ENCODE results near the gene REV3L. TPM values are rescaled to one million over a fixed set of nuclear protein-coding genes. Genes with fewer than 3 reads are reported as not detected.
"Not testable (repeated sequence)": the region's sequence is repeated elsewhere in the genome, so short reads cannot be mapped to it uniquely, and the experiment has no call there.

The REV3L gene
- total RNA-seq, 2 donors from 2014 or later: 17.4 to 19.3 TPM

- no peaks in the 10 kb centered on the region for H3K9me3 Mint-ChIP-seq
- peak overlapping the region; percentile 87 for H3K27ac Mint-ChIP-seq
- ATAC-seq (replicated peaks in 1 of 2): peak; percentile 98 to 99
- H3K4me3 Mint-ChIP-seq: peak overlapping the region; percentile 82 to 88
- H3K4me1 Mint-ChIP-seq (ENCODE audit: low read depth): peaks cover 34% of the 10 kb centered on the region
- DNase-seq: peak; percentile 98 to 99
- no peaks in the 10 kb centered on the region for H3K27me3 Mint-ChIP-seq (ENCODE audit: low read depth)
- peaks cover 0 to 3% of the 10 kb centered on the region in 2 donors for H3K36me3 Mint-ChIP-seq (ENCODE audit: insufficient read depth in 2 of 2)
These were observed 223.8 kb downstream of the REV3L start for GRCh38 chr6:111259089-111259831.

- DNase-seq (no peak), ATAC-seq (replicated peaks in 1 of 2) (no peak)
- peak overlapping the region; percentile 87 for H3K27ac Mint-ChIP-seq
- H3K36me3 Mint-ChIP-seq (ENCODE audit: insufficient read depth in 2 of 2): peaks cover 0 to under 1% of the 10 kb centered on the region in 2 donors
- peaks cover 28% of the 10 kb centered on the region for H3K4me1 Mint-ChIP-seq (ENCODE audit: low read depth)
- no peaks in the 10 kb centered on the region for H3K27me3 Mint-ChIP-seq (ENCODE audit: low read depth)
- no peaks in the 10 kb centered on the region for H3K9me3 Mint-ChIP-seq
- peak overlapping the region; percentile 82 to 88 for H3K4me3 Mint-ChIP-seq
These were observed 224.4 kb downstream of the REV3L start for GRCh38 chr6:111258615-111259088.

- Mint-ChIP-seq H3K4me3 (peak overlapping the region in 1 of 2 donors; percentile 88), H3K27ac (peak overlapping the region; percentile 87), H3K27me3 (ENCODE audit: low read depth) (no peaks in the 10 kb centered on the region), H3K4me1 (ENCODE audit: low read depth) (peaks cover 26% of the 10 kb centered on the region), H3K9me3 (no peaks in the 10 kb centered on the region), H3K36me3 (ENCODE audit: insufficient read depth in 2 of 2) (no peaks in the 10 kb centered on the region)
- DNase-seq (no peak), ATAC-seq (replicated peaks in 1 of 2) (no peak)
These were observed 225.0 kb downstream of the REV3L start for GRCh38 chr6:111258010-111258409.

GRCh38 chr6:111256646-111257045, 226.4 kb downstream of the REV3L start:
- Mint-ChIP-seq H3K36me3 (ENCODE audit: insufficient read depth in 2 of 2) (no peaks in the 10 kb centered on the region), H3K27ac (no peak overlapping the region), H3K4me3 (no peak overlapping the region), H3K27me3 (ENCODE audit: low read depth) (no peaks in the 10 kb centered on the region), H3K9me3 (no peaks in the 10 kb centered on the region), H3K4me1 (ENCODE audit: low read depth) (peaks cover 22% of the 10 kb centered on the region)
- no peak for ATAC-seq (replicated peaks in 1 of 2)
- DNase-seq: no peak

- not testable (repeated sequence) for H3K27me3 Mint-ChIP-seq (ENCODE audit: low read depth)
These were observed 227.2 kb downstream of the REV3L start for GRCh38 chr6:111255838-111256237.

GRCh38 chr6:111254779-111255166, 228.2 kb downstream of the REV3L start:
- no peaks in the 10 kb centered on the region for H3K36me3 Mint-ChIP-seq (ENCODE audit: insufficient read depth in 2 of 2)
- ATAC-seq (replicated peaks in 1 of 2) (no peak), DNase-seq (no peak)
- H3K27ac Mint-ChIP-seq: no peak overlapping the region
- no peaks in the 10 kb centered on the region for H3K9me3 Mint-ChIP-seq
- no peak overlapping the region for H3K4me3 Mint-ChIP-seq
- peaks cover 3% of the 10 kb centered on the region for H3K27me3 Mint-ChIP-seq (ENCODE audit: low read depth)
- peaks cover 7% of the 10 kb centered on the region for H3K4me1 Mint-ChIP-seq (ENCODE audit: low read depth)

More at GRCh38 chr6:111255838-111256237, 227.2 kb downstream of the REV3L start:
- not testable (repeated sequence) for H3K4me3 Mint-ChIP-seq; ATAC-seq (replicated peaks in 1 of 2); H3K9me3 Mint-ChIP-seq; DNase-seq; H3K27ac Mint-ChIP-seq; H3K36me3 Mint-ChIP-seq (ENCODE audit: insufficient read depth in 2 of 2)
- peaks cover 17% of the 10 kb centered on the region for H3K4me1 Mint-ChIP-seq (ENCODE audit: low read depth)

- H3K9me3 Mint-ChIP-seq: no peaks in the 10 kb centered on the region
- ATAC-seq (replicated peaks in 1 of 2) (no peak), DNase-seq (no peak)
- no peak overlapping the region for H3K4me3 Mint-ChIP-seq
- peaks cover 7% of the 10 kb centered on the region for H3K27me3 Mint-ChIP-seq (ENCODE audit: low read depth)
- peaks cover 7% of the 10 kb centered on the region for H3K4me1 Mint-ChIP-seq (ENCODE audit: low read depth)
- no peaks in the 10 kb centered on the region for H3K36me3 Mint-ChIP-seq (ENCODE audit: insufficient read depth in 2 of 2)
- H3K27ac Mint-ChIP-seq: no peak overlapping the region
These were observed 228.8 kb downstream of the REV3L start for GRCh38 chr6:111254004-111254778.

- Mint-ChIP-seq H3K27me3 (ENCODE audit: low read depth) (peaks cover 7% of the 10 kb centered on the region), H3K9me3 (no peaks in the 10 kb centered on the region), H3K36me3 (ENCODE audit: insufficient read depth in 2 of 2) (no peaks in the 10 kb centered on the region), H3K4me3 (no peak overlapping the region), H3K27ac (no peak overlapping the region), H3K4me1 (ENCODE audit: low read depth) (no peaks in the 10 kb centered on the region)
- ATAC-seq (replicated peaks in 1 of 2): no peak
- no peak for DNase-seq
These were observed 230.3 kb downstream of the REV3L start for GRCh38 chr6:111252726-111253125.

- Mint-ChIP-seq H3K27ac (no peak overlapping the region), H3K27me3 (ENCODE audit: low read depth) (peaks cover 7% of the 10 kb centered on the region), H3K4me1 (ENCODE audit: low read depth) (no peaks in the 10 kb centered on the region), H3K4me3 (no peak overlapping the region), H3K36me3 (ENCODE audit: insufficient read depth in 2 of 2) (no peaks in the 10 kb centered on the region), H3K9me3 (no peaks in the 10 kb centered on the region)
- DNase-seq: no peak
- ATAC-seq (replicated peaks in 1 of 2): no peak
These were observed 232.1 kb downstream of the REV3L start for GRCh38 chr6:111250791-111251354.

Other genes with a start within 250 kb of the REV3L start
- gene TRAF3IP2, start 122.7 kb upstream of the REV3L start, total RNA-seq: 10 to 100 TPM; 29.3 to 45.5 TPM